Cerebellar nuclear complex (tissue), 1 donor: ENCODE results near the gene CPNE5.

ENCODE experiments used
- DNase-seq, 2 experiments: peaks; one replicate each; lab custom pipeline; 2025; lab: John Stamatoyannopoulos, UW

Gene CPNE5

GRCh38 chr6:36791521-36792135 is 47.6 kb downstream of the CPNE5 start:
- DNase-seq: no peak

- no peak for DNase-seq
These were observed 48.2 kb downstream of the CPNE5 start for GRCh38 chr6:36791085-36791484.

GRCh38 chr6:36788768-36789167 is 50.5 kb downstream of the CPNE5 start:
- no peak for DNase-seq

- no peak for DNase-seq
These were observed 51.1 kb downstream of the CPNE5 start for GRCh38 chr6:36788186-36788585.

- no peak for DNase-seq
These were observed 52.0 kb downstream of the CPNE5 start for GRCh38 chr6:36787210-36787609.

- DNase-seq: no peak
These were observed 53.1 kb downstream of the CPNE5 start for GRCh38 chr6:36786055-36786675.

- no peak for DNase-seq
These were observed 54.9 kb downstream of the CPNE5 start for GRCh38 chr6:36784376-36784636.

- DNase-seq: no peak
These were observed 55.5 kb downstream of the CPNE5 start for GRCh38 chr6:36783603-36784375.

- DNase-seq: no peak
These were observed 57.6 kb downstream of the CPNE5 start for GRCh38 chr6:36781669-36782068.

- no peak for DNase-seq
These were observed 58.6 kb downstream of the CPNE5 start for GRCh38 chr6:36780442-36781177.

GRCh38 chr6:36779227-36779626 is 60.0 kb downstream of the CPNE5 start:
- DNase-seq: no peak

- no peak for DNase-seq
These were observed 61.4 kb downstream of the CPNE5 start for GRCh38 chr6:36777801-36778200.

- no peak for DNase-seq
These were observed 63.1 kb downstream of the CPNE5 start for GRCh38 chr6:36776167-36776566.

GRCh38 chr6:36774331-36774730 is 64.9 kb downstream of the CPNE5 start:
- DNase-seq: no peak

- no peak for DNase-seq
These were observed 66.8 kb downstream of the CPNE5 start for GRCh38 chr6:36772397-36772796.

GRCh38 chr6:36771145-36771544 is 68.1 kb downstream of the CPNE5 start:
- DNase-seq: no peak

- DNase-seq: no peak
These were observed 69.4 kb downstream of the CPNE5 start for GRCh38 chr6:36769676-36770499.

- DNase-seq: no peak
These were observed 70.0 kb downstream of the CPNE5 start for GRCh38 chr6:36769183-36769675.

- DNase-seq: no peak
These were observed 72.8 kb downstream of the CPNE5 start for GRCh38 chr6:36766399-36766945.

GRCh38 chr6:36765594-36766398 is 73.4 kb downstream of the CPNE5 start:
- DNase-seq: peak; percentile 34 to 63

GRCh38 chr6:36765190-36765589 is 74.1 kb downstream of the CPNE5 start:
- DNase-seq: no peak
